ENCODE results near the gene NEDD9.

GRCh38 chr6:11155589-11155988, 76.9 kb downstream of the NEDD9 start:
- TF ChIP-seq REST (IDR thresholded peaks at IDR 0.05), result no peak
- no peak for TF ChIP-seq RAD21 (IDR thresholded peaks at IDR 0.05)
- no peak for TF ChIP-seq TAF1 (conservative IDR thresholded peaks at IDR 0.05)
- no peak for TF ChIP-seq CTCF (IDR thresholded peaks at IDR 0.05; ENCODE audit: low read depth, low read length, missing input control)
- TF ChIP-seq RXRA (IDR thresholded peaks at IDR 0.05), result no peak
- no peak for TF ChIP-seq HNF4G (IDR thresholded peaks at IDR 0.05)
- no peak for TF ChIP-seq ATF3 (IDR thresholded peaks at IDR 0.05)
- TF ChIP-seq GABPA (IDR thresholded peaks at IDR 0.05 in 1 of 2, conservative IDR thresholded peaks at IDR 0.05 in 1 of 2), result no peak
- no peak for TF ChIP-seq NR2F2 (IDR thresholded peaks at IDR 0.05)
- TF ChIP-seq MAX (IDR thresholded peaks at IDR 0.05), result no peak

All from liver (tissue), 3 donors.